WTC11 (cell line): Measurements from ENCODE around the gene ID4. TPM values are rescaled to one million over a fixed set of nuclear protein-coding genes. Genes with fewer than 3 reads are reported as not detected.

Experiments
- ATAC-seq: fragments of 200-7000 bp; cut with Tn5 transposase; 2 replicates; pipeline ENCODE4 v1.10.0; 2021; ENCODE audit warnings: mild to moderate bottlenecking, moderate library complexity
- CTCF ChIA-PET: fragments of 300-600 bp; sonication (Branson Sonifier 250); formaldehyde crosslinking; loops from one replicate; lab custom pipeline; 2021; ENCODE audit warnings: antibody characterized with exemption; lab: Charles Lee
- POLR2A ChIA-PET: fragments of 350-600 bp; sonication (Branson Sonifier 250); formaldehyde crosslinking; loops from one replicate; lab custom pipeline; 2021; ENCODE audit warnings: antibody characterized with exemption; lab: Charles Lee
- DNase-seq: peaks from one replicate; pipeline ENCODE4 v3.0.0; 2021; ENCODE audit warnings: low spot score
- H3K27ac Mint-ChIP-seq: 2 replicates; pipeline ENCODE4 v1.8.0; 2021; ENCODE audit warnings: mixed read lengths
- H3K27me3 Mint-ChIP-seq: 2 replicates; pipeline ENCODE4 v1.8.0; 2021; ENCODE audit warnings: low read depth, mild to moderate bottlenecking, moderate library complexity, mixed read lengths
- H3K36me3 Mint-ChIP-seq: 2 replicates; pipeline ENCODE4 v1.8.0; 2021; ENCODE audit warnings: mixed read lengths
- H3K4me1 Mint-ChIP-seq: 2 replicates; pipeline ENCODE4 v1.8.0; 2022; ENCODE audit warnings: mixed read lengths
- H3K4me3 Mint-ChIP-seq: 2 replicates; pipeline ENCODE4 v1.8.0; 2021; ENCODE audit warnings: mild to moderate bottlenecking, moderate library complexity, mixed read lengths
- H3K9me3 Mint-ChIP-seq: 2 replicates; pipeline ENCODE4 v1.8.0; 2021; ENCODE audit warnings: mixed read lengths
- CBFB ChIP-seq: sonication (generic); formaldehyde crosslinking; IDR thresholded peaks from 2 replicates; pipeline ENCODE4 v1.8.1; 2022; ENCODE audit warnings: mild to moderate bottlenecking, low read depth, missing genetic modification reagents
- CTCF ChIP-seq: fragments of 200-600 bp; IDR thresholded peaks from 2 replicates; pipeline ENCODE4 v1.8.0; 2022; ENCODE audit warnings: antibody characterized with exemption
- ETV6 ChIP-seq: sonication (generic); formaldehyde crosslinking; IDR thresholded peaks from 2 replicates; pipeline ENCODE4 v1.8.1; 2022; ENCODE audit warnings: mild to moderate bottlenecking, missing genetic modification reagents
- FOXJ3 ChIP-seq: sonication (generic); formaldehyde crosslinking; IDR thresholded peaks from 2 replicates; pipeline ENCODE4 v1.9.0; 2021; ENCODE audit warnings: missing genetic modification reagents, mild to moderate bottlenecking, borderline replicate concordance
- IRF1 ChIP-seq: sonication (generic); formaldehyde crosslinking; IDR thresholded peaks from 2 replicates; pipeline ENCODE4 v1.8.0; 2023; ENCODE audit warnings: missing genetic modification reagents
- JUN ChIP-seq: sonication (generic); formaldehyde crosslinking; IDR thresholded peaks from 2 replicates; pipeline ENCODE4 v1.8.0; 2023; ENCODE audit warnings: mild to moderate bottlenecking, missing genetic modification reagents
- KAT7 ChIP-seq: sonication (generic); formaldehyde crosslinking; IDR thresholded peaks from 2 replicates; pipeline ENCODE4 v1.8.1; 2023; ENCODE audit warnings: missing genetic modification reagents, mild to moderate bottlenecking, borderline replicate concordance
- MAX ChIP-seq: sonication (generic); formaldehyde crosslinking; IDR thresholded peaks from 2 replicates; pipeline ENCODE4 v1.8.0; 2022; ENCODE audit warnings: mild to moderate bottlenecking, missing genetic modification reagents
- PRRX2 ChIP-seq: fragments of 250-450 bp; sonication (Bioruptor Pico); IDR thresholded peaks from 2 replicates; pipeline ENCODE4 v1.8.0; 2021; ENCODE audit warnings: mild to moderate bottlenecking
- RORB ChIP-seq: fragments of 250-450 bp; sonication (Bioruptor Pico); IDR thresholded peaks from 2 replicates; pipeline ENCODE4 v1.9.0; 2021; ENCODE audit warnings: mild to moderate bottlenecking
- TEAD4 ChIP-seq: sonication (generic); formaldehyde crosslinking; IDR thresholded peaks from 2 replicates; pipeline ENCODE4 v1.8.0; 2022; ENCODE audit warnings: mild to moderate bottlenecking, missing genetic modification reagents
- USF1 ChIP-seq: sonication (generic); formaldehyde crosslinking; IDR thresholded peaks from 2 replicates; pipeline ENCODE4 v1.8.0; 2022; ENCODE audit warnings: mild to moderate bottlenecking, missing genetic modification reagents
- ZSCAN18 ChIP-seq: fragments of 250-450 bp; sonication (Bioruptor Pico); IDR thresholded peaks from 2 replicates; pipeline ENCODE4 v2.1.2; 2022; ENCODE audit warnings: mild to moderate bottlenecking, moderate library complexity
- total RNA-seq: library from RNA; stranded (reverse); gene quantifications from 3 replicates; pipeline ENCODE4 v1.2.3, GENCODE V29; 2021

The ID4 gene
- total RNA-seq, 1 experiment from 2014 or later = 4.5 TPM

- H3K4me1 Mint-ChIP-seq = peaks cover 17% of the 10 kb centered on the region
- no peaks in the 10 kb centered on the region for H3K27me3 Mint-ChIP-seq
- no peak for DNase-seq
- ChIA-PET CTCF (no interaction called here), POLR2A (interaction anchor here (3.7 kb wide), 1 partner anchor 11 kb away, joined by 13 read pairs; the partner anchor contains the start of gene ID4)
- H3K36me3 Mint-ChIP-seq = no peaks in the 10 kb centered on the region
- no peak overlapping the region for H3K27ac Mint-ChIP-seq
- no peak for ATAC-seq
- TF ChIP-seq FOXJ3 (no peak), ZSCAN18 (CRISPR knock-in tag) (no peak)
- no peaks in the 10 kb centered on the region for H3K9me3 Mint-ChIP-seq
- no peak overlapping the region for H3K4me3 Mint-ChIP-seq
Observed at GRCh38 chr6:19848465-19849029, 11.4 kb downstream of the ID4 start.

- DNase-seq (no peak), ATAC-seq (no peak)
- H3K27me3 Mint-ChIP-seq = no peaks in the 10 kb centered on the region
- TF ChIP-seq PRRX2 (CRISPR knock-in tag) (no peak), CBFB (CRISPR knock-in tag) (no peak), JUN (CRISPR knock-in tag) (no peak), IRF1 (CRISPR knock-in tag) (no peak), TEAD4 (CRISPR knock-in tag) (no peak)
- H3K4me1 Mint-ChIP-seq = peaks cover 13% of the 10 kb centered on the region
- H3K4me3 Mint-ChIP-seq = no peak overlapping the region
- H3K36me3 Mint-ChIP-seq = no peaks in the 10 kb centered on the region
- no peaks in the 10 kb centered on the region for H3K9me3 Mint-ChIP-seq
- H3K27ac Mint-ChIP-seq = no peak overlapping the region
- POLR2A ChIA-PET = interaction anchor here (3.7 kb wide), 1 partner anchor 12 kb away, joined by 13 read pairs; the partner anchor contains the start of gene ID4
- CTCF ChIA-PET = no interaction called here
Observed at GRCh38 chr6:19849196-19849595, 12.0 kb downstream of the ID4 start.

- no peaks in the 10 kb centered on the region for H3K9me3 Mint-ChIP-seq
- H3K27me3 Mint-ChIP-seq = no peaks in the 10 kb centered on the region
- H3K36me3 Mint-ChIP-seq = no peaks in the 10 kb centered on the region
- no peak overlapping the region for H3K4me3 Mint-ChIP-seq
- POLR2A ChIA-PET = interaction anchor here (3.7 kb wide), 1 partner anchor 12 kb away, joined by 13 read pairs; the partner anchor contains the start of gene ID4
- CTCF ChIA-PET = no interaction called here
- H3K27ac Mint-ChIP-seq = no peak overlapping the region
- TF ChIP-seq RORB (CRISPR knock-in tag) = no peak
- DNase-seq (no peak), ATAC-seq (no peak)
- peaks cover 8% of the 10 kb centered on the region for H3K4me1 Mint-ChIP-seq
Observed at GRCh38 chr6:19849755-19850154, 12.6 kb downstream of the ID4 start.

GRCh38 chr6:19851241-19852089, 14.3 kb downstream of the ID4 start:
- Mint-ChIP-seq H3K9me3 (peaks cover 8% of the 10 kb centered on the region), H3K4me3 (0 out of 2 replicates have a peak overlapping the region, but pooled peaks have one; percentile 28), H3K27me3 (no peaks in the 10 kb centered on the region), H3K27ac (peak overlapping the region; percentile 78), H3K4me1 (peaks cover 8% of the 10 kb centered on the region), H3K36me3 (peaks cover 3% of the 10 kb centered on the region; the same call in 1 of the 2 replicates)
- TF ChIP-seq ETV6 = no peak
- TF ChIP-seq USF1 (CRISPR knock-in tag) = no peak
- TF ChIP-seq KAT7 (CRISPR knock-in tag) = no peak
- TF ChIP-seq CTCF = peak; percentile 46; the same call in 1 of the 2 replicates
- TF ChIP-seq MAX (CRISPR knock-in tag) = 0 out of 2 replicates have a peak, but pooled peaks have one; percentile 18
- ATAC-seq = peak; percentile 99
- ChIA-PET CTCF (interaction anchor here (0.7 to 1.6 kb wide), 3 partner anchors 12 to 399 kb away, joined by 4 to 7 read pairs (median 7); partner anchors contain the start of gene ID4), POLR2A (interaction anchor here (3.7 kb wide), 1 partner anchor 14 kb away, joined by 13 read pairs; the partner anchor contains the start of gene ID4)
- peak; percentile 38 for DNase-seq
